SJCRH30 (cell line): ENCODE data around the gene MROH7. TPM values are rescaled to one million over a fixed set of nuclear protein-coding genes. Genes with fewer than 3 reads are reported as not detected.
"Not testable (repeated sequence)": the region's sequence is repeated elsewhere in the genome, so short reads cannot be mapped to it uniquely, and the experiment has no call there.

Experiments used
- DNase-seq, 2 experiments: peaks; one replicate each; pipeline ENCODE4 v3.0.0-alpha.2; 2015 to 2020
- H3K27ac ChIP-seq: fragments of 250-450 bp; sonication (Bioruptor Pico); 2 replicates; pipeline ENCODE4 v1.5.1; 2020; ENCODE audit warnings: mild to moderate bottlenecking, moderate library complexity
- H3K27me3 ChIP-seq: fragments of 250-450 bp; sonication (Bioruptor Pico); 2 replicates; pipeline ENCODE4 v1.5.1; 2020; ENCODE audit warnings: mild to moderate bottlenecking, moderate library complexity
- H3K36me3 ChIP-seq: fragments of 250-450 bp; sonication (Bioruptor Pico); 2 replicates; pipeline ENCODE4 v1.5.1; 2020; ENCODE audit warnings: mild to moderate bottlenecking, moderate library complexity
- H3K4me1 ChIP-seq: fragments of 250-450 bp; sonication (Bioruptor Pico); 2 replicates; pipeline ENCODE4 v1.5.1; 2020; ENCODE audit warnings: mild to moderate bottlenecking, moderate library complexity
- H3K4me3 ChIP-seq: fragments of 250-450 bp; sonication (Bioruptor Pico); 2 replicates; pipeline ENCODE4 v1.5.1; 2020; ENCODE audit warnings: mild to moderate bottlenecking, moderate library complexity
- H3K9me3 ChIP-seq: fragments of 250-450 bp; sonication (Bioruptor Pico); replicated peaks from 2 replicates; pipeline ENCODE4 v1.5.1; 2020; ENCODE audit warnings: mild to moderate bottlenecking, moderate library complexity
- total RNA-seq: library from RNA; depleted of rRNA; stranded (reverse); fragments of >200 nt; shearing (Covaris generic); gene quantifications from 2 replicates; pipeline ENCODE4 v1.2.3, GENCODE V29; 2014

The MROH7 gene
- total RNA-seq, 1 experiment from 2014 or later, result not detected

DNA sequence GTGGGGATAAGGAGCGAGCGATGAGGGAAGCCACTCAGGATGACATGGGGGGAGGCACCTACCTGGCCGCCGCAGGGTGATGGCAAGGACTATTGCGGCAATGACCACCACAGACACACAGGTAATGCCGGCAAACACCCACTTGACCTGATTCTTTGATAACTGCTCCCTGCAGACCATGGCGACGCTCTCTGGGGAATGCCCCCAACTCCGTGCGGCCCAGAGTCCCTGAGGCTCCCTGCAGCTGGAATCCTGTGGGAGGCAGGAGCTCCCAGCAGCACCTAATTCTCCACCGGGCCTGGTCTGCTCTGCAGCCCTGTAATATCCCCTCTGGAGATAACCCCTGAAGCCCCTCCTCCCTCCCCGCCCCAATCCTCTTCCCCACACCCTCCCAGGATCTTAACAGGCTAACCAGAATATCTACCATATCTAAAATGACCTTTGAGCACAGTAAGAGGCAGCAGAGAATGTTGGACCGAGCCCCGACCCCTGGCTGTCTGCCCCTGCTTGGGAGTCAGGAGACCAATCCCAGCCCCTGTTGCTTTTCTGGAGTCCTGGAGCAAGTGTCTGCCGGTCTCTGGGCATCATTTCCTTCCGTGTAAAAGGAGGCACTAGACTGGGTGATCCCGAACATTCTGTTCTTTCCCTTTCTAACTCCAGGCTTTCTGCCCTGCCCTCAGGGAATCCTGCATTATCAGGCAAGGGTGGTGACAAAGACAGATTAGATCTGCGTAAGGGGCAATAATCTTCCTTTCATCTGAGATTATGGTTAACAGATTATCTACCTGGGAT is 18.2 kb upstream of the MROH7 start, which contains the start of gene FAM151A:
TSS of gene FAM151A (minus strand) at position 310 of the 792 bp plus-strand sequence. CDS start at position 180, 130 bp downstream.
- no peak within 1 kb of the TSS for H3K4me3 ChIP-seq
- no peak within 1 kb of the TSS for H3K27ac ChIP-seq
- no peak for DNase-seq
- no peaks in the 10 kb centered on the region; the same call in 1 of the 2 replicates for H3K27me3 ChIP-seq
- H3K4me1 ChIP-seq, result no peaks in the 10 kb centered on the region
- no peaks in the 10 kb centered on the region for H3K9me3 ChIP-seq
- H3K36me3 ChIP-seq, result no peaks in the 10 kb centered on the region

DNA sequence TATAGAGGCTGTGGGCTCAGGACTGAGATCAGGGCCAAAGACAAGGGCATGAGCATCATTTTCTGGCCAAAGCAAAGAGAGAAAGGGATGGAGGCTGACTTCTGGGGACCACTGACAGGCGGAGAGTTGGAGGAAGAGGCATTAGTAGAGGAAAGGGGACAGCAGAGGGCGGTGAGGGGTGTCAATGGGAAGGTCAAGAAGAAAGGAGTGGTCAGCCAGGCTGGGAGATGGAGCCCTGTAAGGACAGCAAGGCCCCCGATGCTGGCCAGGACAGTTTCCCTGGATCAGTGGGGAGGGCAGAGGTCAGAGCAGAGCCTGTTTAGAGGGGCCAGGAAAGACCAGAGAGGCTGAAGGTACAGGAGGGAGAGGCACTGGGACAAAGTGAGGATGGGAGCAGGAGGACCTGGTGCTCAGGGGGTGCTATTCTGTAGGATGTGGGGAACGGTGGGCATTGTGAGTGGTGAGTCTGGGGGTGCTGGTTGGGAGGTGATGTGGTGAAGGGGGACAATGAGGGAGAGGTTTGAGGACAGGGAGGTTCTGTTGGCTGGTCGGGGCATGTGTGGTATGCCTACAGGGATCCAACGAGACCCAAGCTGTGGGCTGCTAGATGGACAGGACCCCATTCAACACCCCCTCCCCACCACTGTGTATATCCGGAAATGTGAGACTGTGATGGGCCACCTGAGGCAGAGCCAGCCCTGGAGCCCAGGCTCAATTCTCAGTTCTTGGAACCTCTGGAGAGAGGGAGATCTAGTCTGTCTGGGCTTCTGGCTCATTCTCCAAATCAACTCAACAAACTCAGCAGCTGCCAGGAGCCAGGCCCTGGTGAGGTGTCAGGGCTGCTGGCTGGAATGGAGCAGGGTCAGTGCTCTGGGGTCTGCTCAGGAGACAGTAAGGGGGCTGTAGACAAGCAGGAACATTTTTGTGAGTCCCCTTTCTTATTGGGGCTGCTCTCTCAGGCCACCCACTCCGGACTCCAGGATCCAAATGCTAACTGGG is 16.8 kb upstream of the MROH7 start:
- Histone ChIP-seq H3K27ac (no peak overlapping the region), H3K9me3 (no peaks in the 10 kb centered on the region), H3K36me3 (no peaks in the 10 kb centered on the region), H3K4me1 (no peaks in the 10 kb centered on the region), H3K27me3 (no peaks in the 10 kb centered on the region; the same call in 1 of the 2 replicates), H3K4me3 (no peak overlapping the region)
- no peak for DNase-seq

- H3K36me3 ChIP-seq, result no peaks in the 10 kb centered on the region
- no peak for DNase-seq
- H3K27ac ChIP-seq, result no peak overlapping the region
Measured at GRCh38 chr1:54627196-54627595, 14.4 kb upstream of the MROH7 start.

GRCh38 chr1:54635804-54636203 is 5.8 kb upstream of the MROH7 start:
- not testable (repeated sequence) for H3K27me3 ChIP-seq, H3K27ac ChIP-seq, H3K36me3 ChIP-seq, H3K4me1 ChIP-seq, H3K4me3 ChIP-seq, DNase-seq, H3K9me3 ChIP-seq

More at GRCh38 chr1:54627196-54627595, 14.4 kb upstream of the MROH7 start:
- Histone ChIP-seq H3K9me3 (no peaks in the 10 kb centered on the region), H3K4me3 (no peak overlapping the region), H3K27me3 (no peaks in the 10 kb centered on the region; the same call in 1 of the 2 replicates), H3K4me1 (no peaks in the 10 kb centered on the region)

DNA sequence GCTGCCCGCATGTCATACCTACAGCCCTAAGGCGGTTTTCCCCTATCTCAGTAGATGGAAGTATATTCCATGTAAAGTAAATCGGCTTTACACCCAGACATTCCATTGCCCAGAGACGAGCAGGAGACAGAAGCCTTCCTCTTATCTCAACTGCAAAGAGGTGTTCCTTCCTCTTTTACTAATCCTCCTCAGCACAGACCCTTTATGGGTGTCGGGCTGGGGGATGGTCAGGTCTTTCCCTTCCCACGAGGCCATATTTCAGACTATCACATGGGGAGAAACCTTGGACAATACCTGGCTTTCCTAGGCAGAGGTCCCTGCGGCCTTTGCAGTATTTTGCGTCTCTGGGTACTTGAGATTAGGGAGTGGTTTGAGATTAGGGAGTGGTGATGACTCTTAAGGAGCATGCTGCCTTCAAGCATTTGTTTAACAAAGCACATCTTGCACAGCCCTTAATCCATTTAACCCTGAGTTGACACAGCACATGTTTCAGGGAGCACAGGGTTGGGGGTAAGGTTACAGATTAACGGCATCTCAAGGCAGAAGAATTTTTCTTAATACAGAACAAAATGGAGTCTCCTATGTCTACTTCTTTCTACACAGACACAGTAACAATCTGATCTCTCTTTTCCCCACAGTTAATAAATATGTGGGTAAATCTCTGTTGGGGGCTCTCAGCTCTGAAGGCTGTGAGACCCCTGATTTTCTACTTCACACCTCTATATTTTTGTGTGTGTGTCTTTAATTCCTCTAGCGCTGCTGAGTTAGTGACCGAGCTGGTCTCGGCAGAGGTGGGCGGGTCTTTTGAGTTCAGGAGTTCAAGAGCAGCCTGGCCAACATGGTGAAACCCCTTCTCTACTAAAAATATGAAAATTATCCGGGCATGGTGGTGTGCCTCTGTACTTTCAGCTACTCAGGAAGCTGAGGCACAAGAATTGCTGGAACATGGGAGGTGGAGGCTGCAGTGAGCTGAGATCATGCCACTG is 4.8 kb upstream of the MROH7 start:
- DNase-seq, H3K27me3 ChIP-seq, H3K4me3 ChIP-seq, H3K9me3 ChIP-seq, H3K36me3 ChIP-seq, H3K27ac ChIP-seq, H3K4me1 ChIP-seq: not testable (repeated sequence)

- Histone ChIP-seq H3K4me3 (no peak overlapping the region), H3K36me3 (no peaks in the 10 kb centered on the region), H3K9me3 (no peaks in the 10 kb centered on the region; the same call in none of the 2 replicates), H3K4me1 (no peaks in the 10 kb centered on the region), H3K27ac (no peak overlapping the region), H3K27me3 (no peaks in the 10 kb centered on the region; the same call in none of the 2 replicates)
- DNase-seq, result no peak
Measured at GRCh38 chr1:54640361-54640760, 1.2 kb upstream of the MROH7 start.

DNA sequence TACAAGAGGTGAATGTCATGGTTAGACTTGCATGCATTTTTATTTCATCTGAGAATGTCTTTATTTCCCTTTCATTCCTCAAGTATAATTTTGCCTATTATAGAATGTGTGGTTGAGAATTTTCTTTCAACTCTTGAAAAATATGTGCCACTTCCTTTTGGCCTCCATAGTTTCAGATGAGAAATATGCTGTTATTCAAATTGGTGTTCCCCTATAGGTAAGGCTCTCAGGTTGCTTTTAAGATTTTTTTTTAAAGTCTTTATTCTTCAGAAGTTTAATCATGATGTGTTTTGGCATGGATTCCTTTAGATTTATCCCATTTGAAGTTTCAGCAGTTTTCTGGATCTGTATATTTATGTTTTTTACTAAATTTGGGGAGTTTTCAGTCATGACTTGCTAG is 2.1 kb downstream of the MROH7 start:
- H3K9me3 ChIP-seq, result no peaks in the 10 kb centered on the region; the same call in 1 of the 2 replicates
- no peak overlapping the region for H3K27ac ChIP-seq
- DNase-seq, result no peak
- H3K36me3 ChIP-seq, result no peaks in the 10 kb centered on the region
- no peaks in the 10 kb centered on the region for H3K4me1 ChIP-seq
- H3K27me3 ChIP-seq, result no peaks in the 10 kb centered on the region
- H3K4me3 ChIP-seq, result no peak overlapping the region

DNA sequence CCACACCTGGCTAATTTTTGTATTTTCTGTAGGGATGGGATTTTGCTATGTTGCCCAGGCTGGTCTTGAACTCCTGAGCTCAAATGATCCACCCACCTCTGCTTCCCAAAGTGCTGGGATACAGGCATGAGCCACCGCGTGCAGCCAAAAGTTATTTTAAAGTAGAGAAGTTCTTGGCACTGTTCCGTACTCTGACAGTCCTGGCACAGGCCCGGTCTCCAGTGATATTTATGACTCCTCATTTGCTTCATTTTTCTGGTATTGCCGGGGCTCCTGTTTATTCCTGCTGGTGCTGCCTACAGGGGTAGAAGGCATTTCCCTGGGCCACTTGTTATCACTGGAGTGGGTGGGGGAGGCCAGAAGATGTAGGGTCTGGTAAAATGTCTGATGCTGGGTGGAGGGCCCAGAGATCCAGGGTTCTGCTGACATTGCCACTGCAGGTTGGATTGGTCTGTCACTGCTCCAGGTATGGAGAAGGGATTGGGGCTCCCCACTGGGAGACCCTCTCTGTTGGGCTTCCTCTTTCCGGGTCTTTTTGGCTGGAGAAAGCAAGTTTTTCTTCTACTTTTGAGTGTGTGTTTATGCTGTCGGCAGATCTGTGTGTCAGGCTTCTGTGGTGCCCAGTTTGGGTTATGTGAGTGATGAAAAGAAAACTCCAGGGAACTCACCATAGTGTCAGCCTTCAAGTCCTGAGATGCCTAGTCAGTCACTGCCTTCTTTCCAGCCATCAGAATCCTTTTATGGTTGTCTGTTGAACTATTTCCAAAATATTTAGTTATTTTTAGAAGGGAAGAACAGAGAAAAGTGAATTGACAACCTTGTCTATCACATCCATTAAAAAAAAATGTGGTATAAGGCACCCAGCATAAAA is 4.5 kb downstream of the MROH7 start:
- no peaks in the 10 kb centered on the region for H3K36me3 ChIP-seq
- DNase-seq, result no peak
- H3K9me3 ChIP-seq, result no peaks in the 10 kb centered on the region; the same call in 1 of the 2 replicates
- no peaks in the 10 kb centered on the region for H3K4me1 ChIP-seq
- no peaks in the 10 kb centered on the region for H3K27me3 ChIP-seq
- no peak overlapping the region for H3K27ac ChIP-seq
- no peak overlapping the region for H3K4me3 ChIP-seq

- Histone ChIP-seq H3K27ac (no peak overlapping the region), H3K27me3 (no peaks in the 10 kb centered on the region), H3K4me1 (no peaks in the 10 kb centered on the region), H3K36me3 (no peaks in the 10 kb centered on the region), H3K4me3 (no peak overlapping the region), H3K9me3 (no peaks in the 10 kb centered on the region; the same call in 1 of the 2 replicates)
- no peak for DNase-seq
Measured at GRCh38 chr1:54649130-54649898, 7.7 kb downstream of the MROH7 start.

DNA sequence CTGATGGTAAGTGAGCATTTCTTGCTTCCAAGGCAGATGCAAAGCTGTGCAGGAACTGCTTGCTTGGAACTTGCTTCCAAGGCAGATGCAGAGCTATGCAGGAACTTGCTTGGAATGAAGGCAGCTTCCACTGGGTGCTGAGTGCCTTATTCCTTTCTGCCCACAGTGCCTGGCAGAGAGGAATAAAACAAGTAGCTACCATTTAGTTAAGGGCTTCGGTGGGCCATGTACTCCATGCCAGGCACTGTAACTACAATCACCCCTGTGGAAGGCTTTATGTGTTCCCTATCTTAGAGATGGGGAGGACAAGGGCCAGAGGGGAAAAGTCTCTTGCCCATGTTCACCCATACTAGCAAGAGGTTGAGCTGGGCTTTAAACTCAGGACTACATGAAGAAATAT is 8.3 kb downstream of the MROH7 start:
- no peaks in the 10 kb centered on the region for H3K4me1 ChIP-seq
- H3K4me3 ChIP-seq, result no peak overlapping the region
- H3K9me3 ChIP-seq, result no peaks in the 10 kb centered on the region; the same call in 1 of the 2 replicates
- H3K36me3 ChIP-seq, result no peaks in the 10 kb centered on the region
- H3K27me3 ChIP-seq, result no peaks in the 10 kb centered on the region
- no peak overlapping the region for H3K27ac ChIP-seq
- no peak for DNase-seq

GRCh38 chr1:54650417-54650816 is 8.8 kb downstream of the MROH7 start:
- no peaks in the 10 kb centered on the region for H3K9me3 ChIP-seq
- no peaks in the 10 kb centered on the region for H3K4me1 ChIP-seq
- no peak for DNase-seq
- H3K36me3 ChIP-seq, result no peaks in the 10 kb centered on the region
- H3K27me3 ChIP-seq, result no peaks in the 10 kb centered on the region
- H3K4me3 ChIP-seq, result no peak overlapping the region
- no peak overlapping the region for H3K27ac ChIP-seq

DNA sequence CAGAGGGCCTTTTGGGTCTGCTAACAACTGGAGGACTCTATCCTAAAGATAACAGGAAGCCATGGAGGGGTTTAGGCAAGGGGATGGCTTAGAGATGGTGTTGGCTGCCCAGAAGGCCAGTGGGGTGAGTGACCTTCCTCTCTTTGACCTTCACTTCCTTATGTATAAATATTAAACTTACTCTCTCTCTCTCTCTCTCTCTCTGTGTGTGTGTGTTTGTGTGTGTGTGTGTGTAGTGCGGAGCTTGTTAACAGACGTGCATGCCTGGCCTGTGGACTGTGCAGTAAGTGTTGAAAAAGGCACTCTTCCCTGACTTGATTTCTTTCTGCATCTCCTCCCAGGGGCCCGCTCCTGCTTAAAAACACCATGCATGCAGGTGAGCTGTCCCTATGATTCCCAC is 10.0 kb downstream of the MROH7 start:
- H3K36me3 ChIP-seq, result no peaks in the 10 kb centered on the region
- H3K27ac ChIP-seq, result no peak overlapping the region
- no peaks in the 10 kb centered on the region for H3K9me3 ChIP-seq
- no peaks in the 10 kb centered on the region for H3K27me3 ChIP-seq
- no peaks in the 10 kb centered on the region for H3K4me1 ChIP-seq
- H3K4me3 ChIP-seq, result no peak overlapping the region
- DNase-seq, result no peak

GRCh38 chr1:54652168-54652567 is 10.6 kb downstream of the MROH7 start:
- Histone ChIP-seq H3K27me3 (no peaks in the 10 kb centered on the region), H3K36me3 (no peaks in the 10 kb centered on the region), H3K9me3 (no peaks in the 10 kb centered on the region), H3K4me1 (no peaks in the 10 kb centered on the region), H3K4me3 (no peak overlapping the region), H3K27ac (no peak overlapping the region)
- DNase-seq, result no peak
